ENCODE data around the gene TIMELESS.
"Not testable (repeated sequence)": the region's sequence is repeated elsewhere in the genome, so short reads cannot be mapped to it uniquely, and the experiment has no call there.

The TIMELESS gene

GRCh38 chr12:56468216-56469006 lies 19.2 kb upstream of the TIMELESS start, which contains the start of gene SPRYD4:
SPRYD4 (plus strand) TSS chr12:56468578; CDS start chr12:56468592, 14 bp downstream.
- DNase-seq = peak; percentile 92

DNA sequence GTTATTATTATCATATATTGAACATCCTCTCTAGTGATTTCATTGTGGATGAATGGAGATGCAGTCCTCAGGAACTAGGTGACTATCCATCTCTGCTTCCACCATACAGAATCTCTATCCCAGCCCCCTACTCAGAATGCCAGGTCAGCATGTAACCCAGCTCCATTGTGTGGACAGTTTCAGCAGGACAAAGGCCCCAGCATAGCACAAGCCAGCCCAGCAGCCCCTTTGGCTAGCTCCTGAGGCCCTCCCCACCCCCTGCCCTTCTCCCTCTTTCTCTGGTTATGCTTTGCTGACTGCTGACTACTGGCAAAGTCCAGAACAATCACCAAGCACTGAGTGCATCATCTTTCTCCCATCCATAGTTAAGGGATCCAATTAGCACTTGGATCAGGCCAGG lies 13.3 kb upstream of the TIMELESS start:
- DNase-seq = no peak

GRCh38 chr12:56461235-56462159 lies 12.3 kb upstream of the TIMELESS start:
- DNase-seq = no peak

- DNase-seq = no peak
Observed at GRCh38 chr12:56457817-56458216, 8.6 kb upstream of the TIMELESS start.

DNA sequence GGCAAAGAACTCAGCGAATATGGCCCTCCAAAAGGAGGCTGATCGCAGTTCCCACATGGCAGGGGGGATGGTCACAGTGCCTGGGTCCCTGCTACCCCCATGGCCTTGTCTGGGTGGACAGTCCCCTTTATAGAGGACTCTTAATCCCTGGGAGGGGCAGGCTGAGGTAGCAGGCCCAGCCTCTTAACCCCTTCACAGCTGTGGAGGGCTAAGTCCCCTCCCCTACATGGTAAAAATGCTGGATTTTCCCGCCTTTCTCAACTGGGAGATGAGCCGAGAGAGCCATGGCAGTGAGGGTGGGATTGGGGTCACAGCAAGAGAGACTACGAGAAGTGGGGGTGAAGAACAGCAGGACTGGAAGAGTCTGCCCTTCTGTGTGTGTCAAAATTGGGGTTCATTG lies 5.3 kb upstream of the TIMELESS start, which contains the start of gene MIP:
TSS of gene MIP (minus strand) at position 101 of the 400 bp plus-strand sequence. CDS start at position 57, 44 bp downstream.
- no peak for DNase-seq

DNA sequence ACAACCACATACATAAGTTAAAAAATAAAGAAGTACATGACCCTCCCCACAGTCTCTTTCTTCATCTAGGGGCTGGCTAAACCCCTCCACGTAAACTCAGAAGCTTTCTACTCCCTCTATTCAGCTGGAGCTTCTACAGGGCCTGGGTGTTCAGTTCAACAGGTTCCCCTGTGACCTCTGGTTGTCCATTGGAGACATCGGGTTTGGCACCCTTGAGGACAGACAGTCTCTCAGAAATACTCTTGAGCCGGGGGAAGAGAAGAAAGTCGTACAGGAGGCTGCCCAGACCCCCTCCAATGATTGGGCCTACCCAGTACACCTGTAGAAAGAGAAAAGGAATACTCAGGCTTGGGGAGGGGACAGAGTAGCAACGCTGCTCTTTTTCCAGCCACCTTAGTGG lies 1.9 kb upstream of the TIMELESS start:
- no peak for DNase-seq

- DNase-seq = no peak
Observed at GRCh38 chr12:56450241-56450640, 1.0 kb upstream of the TIMELESS start.

GRCh38 chr12:56449622-56449984 lies 377 bp upstream of the TIMELESS start:
- no peak for DNase-seq

DNA sequence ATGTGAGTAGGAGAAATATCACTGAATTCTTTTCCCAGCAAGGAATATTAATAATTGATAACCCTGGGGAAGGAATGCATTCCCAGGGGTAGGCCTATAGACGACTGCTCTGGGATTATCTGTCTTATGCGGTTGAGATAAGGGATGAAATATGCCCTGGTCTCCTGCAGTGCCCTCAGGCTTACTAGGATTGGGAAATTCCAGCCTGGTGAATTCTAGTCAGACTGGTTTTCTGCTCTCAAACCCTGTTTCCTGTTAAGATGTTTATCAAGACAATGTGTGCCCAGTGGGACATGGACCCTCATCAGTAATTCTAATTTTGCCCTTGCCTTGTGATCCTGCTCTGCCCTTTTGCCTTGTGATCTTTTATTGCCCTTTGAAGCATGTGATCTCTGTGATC lies 6.0 kb downstream of the TIMELESS start:
- not testable (repeated sequence) for DNase-seq

GRCh38 chr12:56437430-56438176 lies 11.6 kb downstream of the TIMELESS start:
- no peak for DNase-seq

DNA sequence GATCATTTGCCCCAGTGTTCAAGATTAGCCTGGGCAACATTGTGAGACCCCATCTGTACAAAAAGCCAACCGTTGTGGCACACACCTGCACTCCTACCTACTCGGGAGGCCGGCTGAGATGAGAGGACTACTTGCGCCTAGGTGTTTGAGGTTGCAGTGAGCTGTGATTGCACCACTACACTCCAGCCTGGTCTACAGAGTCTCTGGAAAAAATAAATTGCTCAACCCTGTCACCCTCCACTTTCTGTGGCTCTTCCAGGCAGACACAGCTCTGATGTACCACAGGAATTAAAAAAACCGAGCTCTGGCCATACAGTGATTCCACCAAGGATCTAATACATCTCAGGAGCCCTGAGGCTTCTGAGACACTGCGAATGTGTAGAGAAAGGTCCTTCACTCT lies 14.4 kb downstream of the TIMELESS start:
- no peak for DNase-seq

DNA sequence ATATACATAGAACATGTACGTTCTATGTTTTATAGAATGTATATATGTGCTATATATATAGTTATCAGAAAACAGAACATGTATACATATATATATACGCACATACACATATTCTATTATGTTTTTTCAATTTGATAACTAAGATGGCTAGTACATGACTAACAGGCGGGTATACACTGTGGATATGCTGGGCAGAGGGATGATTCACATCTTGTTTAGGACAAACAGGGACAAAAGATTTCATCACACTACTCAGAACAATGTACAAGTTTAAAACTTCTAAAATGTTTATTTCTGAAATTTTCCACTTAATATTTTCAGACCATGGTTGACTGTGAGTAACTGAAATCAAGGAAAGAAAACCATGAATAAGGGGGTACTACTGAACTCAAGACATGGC lies 17.4 kb downstream of the TIMELESS start:
- DNase-seq = no peak

DNA sequence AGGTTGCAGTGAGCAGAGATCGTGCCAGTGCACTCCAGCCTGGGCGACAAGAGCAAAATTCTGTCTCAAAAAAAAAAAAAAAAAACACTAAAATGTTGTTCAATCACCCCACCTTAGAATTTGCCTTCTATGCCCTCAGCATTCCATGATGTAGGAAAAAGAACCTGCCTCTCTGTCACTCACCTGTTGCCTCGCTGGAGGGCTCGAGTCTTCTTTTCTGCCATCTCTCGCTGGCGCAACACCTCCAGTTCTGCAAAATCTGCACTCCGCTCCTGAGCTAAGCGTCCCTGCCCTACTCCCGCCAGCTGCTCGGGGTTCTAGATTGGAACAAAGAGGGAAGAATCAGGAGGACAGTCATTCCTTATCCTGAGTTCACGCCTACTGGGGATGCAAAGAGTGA lies 17.9 kb downstream of the TIMELESS start:
- DNase-seq = no peak

DNA sequence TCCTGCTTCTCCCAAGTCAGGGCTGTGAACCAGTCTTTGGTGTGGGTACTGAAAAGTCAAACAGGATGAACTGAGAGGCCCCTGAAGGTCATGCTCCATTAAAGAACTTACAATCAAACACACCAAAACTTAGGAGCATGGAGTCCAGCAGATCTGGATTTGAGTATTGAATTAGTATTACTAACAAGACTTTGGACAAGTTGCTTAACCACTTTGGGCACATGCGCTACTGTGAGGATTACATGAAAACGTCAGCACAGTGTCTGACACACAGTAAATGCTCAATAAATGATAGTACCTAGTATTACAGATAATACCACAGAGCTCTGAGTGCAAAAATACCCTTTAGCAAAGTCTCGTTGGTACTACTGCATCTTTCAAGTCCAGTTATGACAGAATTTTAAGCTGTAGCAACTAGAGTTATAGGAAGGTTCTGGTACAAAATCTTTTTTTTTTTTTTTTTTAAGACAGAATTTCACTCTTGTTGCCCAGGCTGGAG lies 23.2 kb downstream of the TIMELESS start:
- DNase-seq = no peak

GRCh38 chr12:56425193-56425592 lies 24.0 kb downstream of the TIMELESS start:
- no peak for DNase-seq

DNA sequence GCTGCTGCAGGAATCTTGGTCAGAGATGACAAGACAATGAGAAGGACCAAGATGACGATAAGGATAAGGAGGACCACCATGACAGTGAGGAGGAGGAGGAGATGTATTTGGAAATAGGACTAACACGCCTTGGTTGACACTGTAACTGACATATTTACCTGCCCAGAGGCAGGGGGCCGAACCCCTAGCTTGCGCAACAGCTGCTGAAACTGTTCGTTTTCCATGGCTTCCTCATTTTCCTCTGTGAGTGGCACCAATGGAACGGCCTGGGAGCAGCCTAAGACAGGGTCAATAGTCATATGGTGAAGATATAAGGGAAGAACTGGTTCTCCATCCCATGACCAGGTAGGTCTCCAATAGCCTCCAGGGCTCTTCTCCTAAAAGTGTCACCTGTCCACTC lies 28.8 kb downstream of the TIMELESS start:
- no peak for DNase-seq

DNA sequence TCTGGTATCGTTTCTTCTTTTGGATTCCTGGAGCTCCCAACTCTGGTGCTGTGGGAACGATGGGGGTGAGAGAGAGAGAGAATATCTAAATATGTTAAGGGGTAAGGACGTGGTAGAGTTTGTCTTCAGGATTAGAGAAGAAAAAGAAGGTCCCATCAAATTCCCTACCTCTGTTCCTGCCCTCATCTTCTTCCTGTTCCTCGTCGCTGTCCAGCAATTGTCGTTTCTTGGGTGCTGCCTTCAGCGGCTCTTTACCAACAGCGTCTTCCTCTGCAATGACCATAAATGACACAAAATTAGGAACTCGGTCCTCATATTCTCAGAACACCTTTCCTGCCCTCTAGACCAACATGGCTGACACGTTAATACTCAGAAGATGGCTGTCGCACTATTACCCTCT lies 31.5 kb downstream of the TIMELESS start:
- DNase-seq = no peak

DNA sequence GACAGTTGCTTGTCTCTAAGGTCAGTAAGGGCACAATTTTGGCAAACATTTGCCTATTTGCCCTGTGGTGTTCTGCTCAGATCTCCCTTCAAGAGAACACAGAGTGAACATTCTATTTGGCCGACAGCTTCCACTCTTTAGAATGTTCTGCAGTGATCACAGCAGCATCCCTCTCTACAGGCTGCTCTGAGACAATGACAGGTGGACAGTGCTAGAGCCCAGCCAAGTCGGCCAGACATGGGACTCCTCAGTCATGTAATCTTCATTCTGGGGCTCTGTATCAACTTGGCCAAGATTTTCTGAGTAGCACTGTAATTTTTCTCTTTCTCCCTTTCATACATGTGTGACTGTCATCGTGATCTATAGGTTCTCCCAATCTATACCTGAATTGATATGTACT lies 34.8 kb downstream of the TIMELESS start:
- DNase-seq = no peak

DNA sequence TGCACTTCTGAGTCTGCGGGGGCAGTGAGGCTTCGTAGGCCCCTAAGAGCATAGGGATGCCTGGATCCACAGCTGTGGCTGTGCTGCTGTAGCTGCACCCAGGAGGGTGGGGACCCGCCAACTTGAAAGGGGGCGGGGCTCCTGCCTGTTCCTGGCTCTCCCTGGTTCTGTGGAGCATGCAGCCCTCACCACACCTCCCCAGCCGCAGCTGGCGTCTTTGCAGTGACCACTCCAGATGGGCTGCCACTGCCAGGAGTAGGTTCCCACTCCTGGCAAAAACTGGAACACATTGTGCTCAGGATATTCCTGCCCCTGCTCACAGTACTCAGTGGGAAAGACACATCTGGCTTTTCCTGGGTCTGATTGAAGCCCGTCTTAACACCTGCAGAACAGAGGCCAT lies 35.8 kb downstream of the TIMELESS start:
- no peak for DNase-seq

- no peak for DNase-seq
Observed at GRCh38 chr12:56411781-56412639, 37.2 kb downstream of the TIMELESS start.

DNA sequence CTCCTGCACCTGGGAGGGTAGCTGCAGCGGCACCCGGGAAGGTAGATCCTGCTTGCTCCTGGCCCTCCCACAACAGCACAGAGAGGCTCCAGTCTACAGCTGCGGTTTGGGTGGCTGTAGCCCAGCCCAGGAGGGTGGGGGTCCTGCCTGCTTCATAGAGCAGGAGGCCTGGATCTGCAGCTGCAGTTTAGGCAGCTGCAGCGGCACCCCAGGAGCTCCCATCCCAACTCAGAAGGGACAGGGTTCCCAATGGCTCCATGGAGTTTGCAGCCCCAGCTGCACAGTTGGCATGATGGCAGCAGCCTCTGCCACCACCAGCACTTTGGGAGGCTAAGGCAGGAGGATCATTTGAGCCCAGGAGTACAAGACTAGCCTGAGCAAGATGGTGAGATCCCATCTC lies 38.5 kb downstream of the TIMELESS start:
- no peak for DNase-seq

Data from stimulated activated CD4-positive, alpha-beta T cell treated with anti-CD3 and anti-CD28 coated beads, Interleukin-4, amount 100 ng/mL, for 1 hour (primary cell).